PC-3 (cell line): ENCODE data around the gene TM2D1. TPM values are rescaled to one million over a fixed set of nuclear protein-coding genes. Genes with fewer than 3 reads are reported as not detected.
"Not testable (repeated sequence)": the region's sequence is repeated elsewhere in the genome, so short reads cannot be mapped to it uniquely, and the experiment has no call there.

Source experiments
- ATAC-seq: fragments of 200-7000 bp; cut with Tn5 transposase; 2 replicates; pipeline ENCODE4 v1.9.1; 2020; ENCODE audit warnings: mild to moderate bottlenecking, moderate library complexity
- BruUV-seq: library from RNA; stranded (reverse); fragments of 400-500 nt; replicated peaks from 2 replicates; lab custom pipeline; 2021; lab: Mats Ljungman, UMichigan
- CTCF ChIA-PET: fragments of 300-600 bp; sonication (Branson Sonifier 250); formaldehyde crosslinking; loops from one replicate; lab custom pipeline; 2022; ENCODE audit warnings: antibody characterized with exemption; lab: Charles Lee
- POLR2A ChIA-PET: fragments of 300-600 bp; sonication (Branson Sonifier 250); formaldehyde crosslinking; loops from one replicate; lab custom pipeline; 2022; ENCODE audit warnings: antibody characterized with exemption; ENCODE audit not compliant: unreplicated experiment; lab: Charles Lee
- DNase-seq: peaks from one replicate; pipeline ENCODE4 v3.0.0-alpha.2; 2015
- H2AFZ ChIP-seq: fragments of 300-600 bp; sonication (generic); 2 replicates; pipeline ENCODE4 v1.6.0; 2016; ENCODE audit warnings: antibody characterized with exemption, low read length
- H3F3A ChIP-seq: fragments of 300-600 bp; sonication (generic); one replicate; pipeline ENCODE4 v1.6.0; 2017; ENCODE audit warnings: antibody characterized with exemption, low read length, control low read depth, mild to moderate bottlenecking; ENCODE audit not compliant: unreplicated experiment
- H3K27ac ChIP-seq: fragments of 300-600 bp; sonication (generic); 2 replicates; pipeline ENCODE4 v1.5.1; 2016; ENCODE audit warnings: mild to moderate bottlenecking, low read length
- H3K27me3 ChIP-seq: fragments of 300-600 bp; sonication (generic); 2 replicates; pipeline ENCODE4 v1.6.1; 2016; ENCODE audit warnings: low read length, mixed read lengths
- H3K36me3 ChIP-seq: fragments of 300-600 bp; sonication (generic); 2 replicates; pipeline ENCODE4 v1.6.1; 2016; ENCODE audit warnings: low read depth, mixed run types, low read length, mixed read lengths
- H3K4me1 ChIP-seq: fragments of 300-600 bp; sonication (generic); 2 replicates; pipeline ENCODE4 v1.5.1; 2016; ENCODE audit warnings: low read length; ENCODE audit not compliant: insufficient read depth
- H3K4me2 ChIP-seq: fragments of 300-600 bp; sonication (generic); 2 replicates; pipeline ENCODE4 v1.6.0; 2016; ENCODE audit warnings: low read length
- H3K4me3 ChIP-seq: fragments of 300-600 bp; sonication (generic); 2 replicates; pipeline ENCODE4 v1.5.1; 2016; ENCODE audit warnings: mild to moderate bottlenecking, low read length, mixed read lengths
- H3K79me2 ChIP-seq: fragments of 300-600 bp; sonication (generic); 2 replicates; pipeline ENCODE4 v1.6.1; 2017; ENCODE audit warnings: low read length, mixed read lengths
- H3K9ac ChIP-seq: fragments of 300-600 bp; sonication (generic); 2 replicates; pipeline ENCODE4 v1.6.0; 2016; ENCODE audit warnings: mild to moderate bottlenecking, low read length
- H3K9me2 ChIP-seq: fragments of 300-600 bp; sonication (generic); replicated peaks from 2 replicates; pipeline ENCODE4 v1.6.1; 2016; ENCODE audit warnings: mixed run types, low read length, mixed read lengths
- H3K9me3 ChIP-seq: fragments of 300-600 bp; sonication (generic); 2 replicates; pipeline ENCODE4 v1.6.1; 2016; ENCODE audit warnings: low read length, mixed read lengths
- H4K20me1 ChIP-seq: fragments of 300-600 bp; sonication (generic); 2 replicates; pipeline ENCODE4 v1.6.1; 2016; ENCODE audit warnings: low read length, mixed read lengths
- EZH2 ChIP-seq: fragments of 300-600 bp; sonication (generic); IDR thresholded peaks from one replicate; pipeline ENCODE4 v1.6.1; 2017; ENCODE audit warnings: antibody characterized with exemption, mild to moderate bottlenecking, low read length; ENCODE audit not compliant: unreplicated experiment
- EZH2phosphoT487 ChIP-seq: fragments of 300-600 bp; sonication (generic); IDR thresholded peaks from 2 replicates; pipeline ENCODE4 v1.6.1; 2018; ENCODE audit warnings: mild to moderate bottlenecking, antibody characterized with exemption, low read length, borderline replicate concordance
- intact Hi-C: fragments of 100-400 bp; cut with micrococcal nuclease; formaldehyde crosslinking; loops from 2 replicates; pipeline ENCODE4 v1.9.0; 2023
- total RNA-seq: library from RNA; depleted of rRNA; stranded (reverse); fragments of >200 nt; gene quantifications from 2 replicates; pipeline ENCODE4 v1.2.3, GENCODE V29; 2014
- TF ChIP-seq, protein P1 (sequence below): fragments of 300-600 bp; sonication (generic); conservative IDR thresholded peaks from 2 replicates; pipeline ENCODE4 v1.5.1; 2017; ENCODE audit warnings: antibody characterized with exemption, low read depth, mild to moderate bottlenecking, low read length

The TM2D1 gene
- total RNA-seq, 1 experiment from 2014 or later, result 48.0 TPM

DNA sequence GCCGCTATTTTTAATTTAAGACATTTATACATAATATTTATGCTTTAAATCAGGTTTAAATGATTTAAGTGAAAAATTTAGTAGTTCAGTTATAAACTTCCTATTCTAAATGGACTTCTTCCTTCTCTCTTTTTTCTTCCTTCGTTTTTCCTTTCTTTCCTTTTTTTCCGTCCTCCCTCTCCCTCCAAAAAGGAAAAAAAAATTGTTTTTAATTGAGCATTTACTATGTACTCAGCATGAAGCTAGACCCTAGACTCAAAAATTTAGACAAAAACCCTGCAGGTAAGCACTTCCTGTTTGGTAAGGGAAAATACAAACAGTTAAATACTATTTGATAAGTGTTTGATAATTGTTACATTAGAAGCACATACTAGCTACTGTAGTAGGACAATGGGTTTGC is 2.6 kb upstream of the TM2D1 start:
- TF ChIP-seq EZH2 (no peak), EZH2phosphoT487 (no peak)
- TF ChIP-seq, protein P1, sequence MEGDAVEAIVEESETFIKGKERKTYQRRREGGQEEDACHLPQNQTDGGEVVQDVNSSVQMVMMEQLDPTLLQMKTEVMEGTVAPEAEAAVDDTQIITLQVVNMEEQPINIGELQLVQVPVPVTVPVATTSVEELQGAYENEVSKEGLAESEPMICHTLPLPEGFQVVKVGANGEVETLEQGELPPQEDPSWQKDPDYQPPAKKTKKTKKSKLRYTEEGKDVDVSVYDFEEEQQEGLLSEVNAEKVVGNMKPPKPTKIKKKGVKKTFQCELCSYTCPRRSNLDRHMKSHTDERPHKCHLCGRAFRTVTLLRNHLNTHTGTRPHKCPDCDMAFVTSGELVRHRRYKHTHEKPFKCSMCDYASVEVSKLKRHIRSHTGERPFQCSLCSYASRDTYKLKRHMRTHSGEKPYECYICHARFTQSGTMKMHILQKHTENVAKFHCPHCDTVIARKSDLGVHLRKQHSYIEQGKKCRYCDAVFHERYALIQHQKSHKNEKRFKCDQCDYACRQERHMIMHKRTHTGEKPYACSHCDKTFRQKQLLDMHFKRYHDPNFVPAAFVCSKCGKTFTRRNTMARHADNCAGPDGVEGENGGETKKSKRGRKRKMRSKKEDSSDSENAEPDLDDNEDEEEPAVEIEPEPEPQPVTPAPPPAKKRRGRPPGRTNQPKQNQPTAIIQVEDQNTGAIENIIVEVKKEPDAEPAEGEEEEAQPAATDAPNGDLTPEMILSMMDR, result no peak
- Histone ChIP-seq H3K27me3 (no peaks in the 10 kb centered on the region), H3K27ac (no peak overlapping the region), H3K9me3 (no peaks in the 10 kb centered on the region), H3K4me3 (no peak overlapping the region), H3K79me2 (peaks cover 24% of the 10 kb centered on the region), H2AFZ (no peak overlapping the region), H3K36me3 (no peaks in the 10 kb centered on the region), H3F3A (no peaks in the 10 kb centered on the region), H3K4me1 (peaks cover 18% of the 10 kb centered on the region), H3K4me2 (no peak overlapping the region), H3K9me2 (no peaks in the 10 kb centered on the region), H3K9ac (no peak overlapping the region), H4K20me1 (no peaks in the 10 kb centered on the region)
- ChIA-PET CTCF (no interaction called here), POLR2A (no interaction called here)
- no TSS peak for BruUV-seq
- no peak for DNase-seq
- ATAC-seq, result no peak
- intact Hi-C loops, result loop anchor here (5.0 kb wide), 1 partner anchor 110 kb away; no protein-coding TSS in a partner anchor

DNA sequence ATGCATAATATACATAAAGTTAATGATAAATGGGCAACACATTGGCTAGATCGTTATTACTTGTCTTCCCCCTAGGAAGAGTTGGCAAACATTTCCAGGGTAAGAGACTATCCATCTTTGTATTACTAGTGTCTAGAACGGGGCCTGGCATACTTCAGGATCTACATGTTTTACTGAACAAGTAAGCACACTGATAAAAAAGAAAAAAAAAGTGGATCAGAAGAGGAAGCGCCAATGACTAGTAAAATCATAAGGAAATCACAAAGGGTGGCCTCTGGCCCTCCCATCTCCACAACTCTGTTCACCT is 482 bp downstream of the TM2D1 start:
- TF ChIP-seq, protein P1, result no peak
- TF ChIP-seq EZH2 (no peak), EZH2phosphoT487 (no peak)
- Histone ChIP-seq H3K79me2 (peaks cover 38% of the 10 kb centered on the region), H3F3A (no peaks in the 10 kb centered on the region), H3K4me1 (peaks cover 18% of the 10 kb centered on the region), H3K27me3 (no peaks in the 10 kb centered on the region), H3K27ac (peak overlapping the region; percentile 59), H3K9me3 (no peaks in the 10 kb centered on the region), H3K9me2 (no peaks in the 10 kb centered on the region), H3K36me3 (peaks cover 3% of the 10 kb centered on the region; the same call in 1 of the 2 replicates), H3K9ac (peak overlapping the region; percentile 92), H3K4me2 (peak overlapping the region; percentile 89), H2AFZ (peak overlapping the region; percentile 85), H3K4me3 (peak overlapping the region; percentile 93), H4K20me1 (no peaks in the 10 kb centered on the region)
- DNase-seq (peak; percentile 10), ATAC-seq (no peak; the same call in 1 of the 2 replicates)
- TSS peak; percentile 53 for BruUV-seq
- CTCF ChIA-PET, result no interaction called here
- intact Hi-C loops, result loop anchor here (2.0 kb wide), 1 partner anchor 18 kb away; the partner anchor contains the start of gene PATJ
- POLR2A ChIA-PET, result no interaction called here

DNA sequence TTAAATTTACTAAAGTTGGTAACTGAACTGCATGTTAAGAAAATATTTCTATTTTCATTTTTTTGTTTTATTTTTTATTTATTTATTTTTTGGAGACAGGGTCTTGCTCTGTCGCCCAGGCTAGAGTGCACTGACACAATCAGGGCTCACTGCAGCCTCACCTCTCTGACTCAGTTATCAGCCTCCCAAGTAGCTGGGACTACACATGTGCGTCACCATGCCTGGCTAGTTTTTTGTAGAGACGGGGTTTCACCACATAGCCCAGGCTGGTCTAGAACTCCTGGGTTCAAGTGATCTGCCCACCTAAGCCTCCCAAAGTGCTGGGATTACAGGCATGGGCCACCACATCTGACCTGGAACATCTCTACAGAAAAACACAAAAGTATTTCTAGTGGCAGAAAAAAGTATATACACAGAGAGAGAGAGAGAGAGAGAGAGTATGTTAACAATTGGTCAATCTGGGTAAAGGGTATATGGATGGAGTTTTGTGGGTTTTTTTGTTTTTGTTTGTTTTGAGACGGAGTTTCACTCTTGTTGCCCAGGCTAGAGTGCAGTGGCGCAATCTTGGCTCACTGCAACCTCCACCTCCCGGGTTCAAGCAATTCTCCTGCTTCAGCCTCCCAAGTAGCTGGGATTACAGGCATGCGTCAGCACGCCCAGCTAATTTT is 5.8 kb downstream of the TM2D1 start:
- ATAC-seq, H3K36me3 ChIP-seq, H3K4me2 ChIP-seq, H3K9ac ChIP-seq, H3K9me3 ChIP-seq, H4K20me1 ChIP-seq, H3K4me3 ChIP-seq, BruUV-seq, DNase-seq, intact Hi-C loops, H3K27me3 ChIP-seq, H2AFZ ChIP-seq, H3K27ac ChIP-seq, H3F3A ChIP-seq, H3K9me2 ChIP-seq, CTCF ChIA-PET, POLR2A ChIA-PET: not testable (repeated sequence)
- H3K79me2 ChIP-seq, result peaks cover 57% of the 10 kb centered on the region
- H3K4me1 ChIP-seq, result peaks cover 12% of the 10 kb centered on the region
